Loucy (cell line): Measurements from ENCODE around the gene ADM2.

Source experiments
- H2AFZ ChIP-seq: fragments of 200-600 bp; sonication (generic); 2 replicates; pipeline ENCODE4 v1.6.0; 2016; ENCODE audit warnings: antibody characterized with exemption, mild to moderate bottlenecking, low read length, moderate library complexity
- H3F3A ChIP-seq: fragments of 200-600 bp; 2 replicates; pipeline ENCODE4 v1.6.0; 2016; ENCODE audit warnings: antibody characterized with exemption, low read depth, mild to moderate bottlenecking
- H3K27me3 ChIP-seq: fragments of 200-600 bp; sonication (generic); 2 replicates; pipeline ENCODE4 v1.6.1; 2014; ENCODE audit warnings: low read length, mild to moderate bottlenecking; ENCODE audit not compliant: insufficient read depth, poor library complexity, severe bottlenecking
- H3K36me3 ChIP-seq: fragments of 200-600 bp; sonication (generic); 2 replicates; pipeline ENCODE4 v1.6.1; 2016; ENCODE audit warnings: low read length; ENCODE audit not compliant: insufficient read depth
- H3K4me1 ChIP-seq: fragments of 200-600 bp; sonication (generic); 2 replicates; pipeline ENCODE4 v1.5.1; 2014; ENCODE audit warnings: low read length, mild to moderate bottlenecking; ENCODE audit not compliant: insufficient read depth, poor library complexity, severe bottlenecking
- H3K4me2 ChIP-seq: fragments of 200-600 bp; sonication (generic); 2 replicates; pipeline ENCODE4 v1.6.0; 2014; ENCODE audit warnings: antibody characterized with exemption, low read length, low read depth, mild to moderate bottlenecking; ENCODE audit not compliant: poor library complexity, severe bottlenecking
- H3K4me3 ChIP-seq: fragments of 200-600 bp; sonication (generic); 2 replicates; pipeline ENCODE4 v1.5.1; 2014; ENCODE audit warnings: low read length, mild to moderate bottlenecking, mixed read lengths; ENCODE audit not compliant: poor library complexity, severe bottlenecking
- H3K79me2 ChIP-seq: fragments of 200-600 bp; sonication (generic); 2 replicates; pipeline ENCODE4 v1.6.1; 2014; ENCODE audit warnings: low read length; ENCODE audit not compliant: insufficient read depth
- H3K9ac ChIP-seq: fragments of 200-600 bp; sonication (generic); 2 replicates; pipeline ENCODE4 v1.6.0; 2014; ENCODE audit warnings: mild to moderate bottlenecking, low read depth, low read length, moderate library complexity; ENCODE audit not compliant: poor library complexity, severe bottlenecking
- H3K9me2 ChIP-seq: fragments of 200-600 bp; sonication (generic); replicated peaks from 2 replicates; pipeline ENCODE4 v1.6.1; 2016; ENCODE audit warnings: low read depth, low read length, mixed read lengths
- H3K9me3 ChIP-seq: fragments of 200-600 bp; sonication (generic); 2 replicates; pipeline ENCODE4 v1.6.1; 2014; ENCODE audit warnings: mild to moderate bottlenecking, antibody characterized with exemption, low read length, low read depth; ENCODE audit not compliant: insufficient read depth
- H4K20me1 ChIP-seq: fragments of 200-600 bp; sonication (generic); 2 replicates; pipeline ENCODE4 v1.6.0; 2014; ENCODE audit warnings: antibody characterized with exemption, low read length, mild to moderate bottlenecking; ENCODE audit not compliant: insufficient read depth, poor library complexity, severe bottlenecking
- EZH2phosphoT487 ChIP-seq: fragments of 200-600 bp; IDR thresholded peaks from 2 replicates; pipeline ENCODE4 v1.6.1; 2018; ENCODE audit warnings: antibody characterized with exemption, mild to moderate bottlenecking, moderate library complexity, borderline replicate concordance
- TF ChIP-seq, protein P1 (sequence below): fragments of 200-600 bp; sonication (generic); conservative IDR thresholded peaks from 2 replicates; pipeline ENCODE4 v1.5.1; 2014; ENCODE audit warnings: mild to moderate bottlenecking, antibody characterized with exemption, low read length

Gene ADM2

DNA sequence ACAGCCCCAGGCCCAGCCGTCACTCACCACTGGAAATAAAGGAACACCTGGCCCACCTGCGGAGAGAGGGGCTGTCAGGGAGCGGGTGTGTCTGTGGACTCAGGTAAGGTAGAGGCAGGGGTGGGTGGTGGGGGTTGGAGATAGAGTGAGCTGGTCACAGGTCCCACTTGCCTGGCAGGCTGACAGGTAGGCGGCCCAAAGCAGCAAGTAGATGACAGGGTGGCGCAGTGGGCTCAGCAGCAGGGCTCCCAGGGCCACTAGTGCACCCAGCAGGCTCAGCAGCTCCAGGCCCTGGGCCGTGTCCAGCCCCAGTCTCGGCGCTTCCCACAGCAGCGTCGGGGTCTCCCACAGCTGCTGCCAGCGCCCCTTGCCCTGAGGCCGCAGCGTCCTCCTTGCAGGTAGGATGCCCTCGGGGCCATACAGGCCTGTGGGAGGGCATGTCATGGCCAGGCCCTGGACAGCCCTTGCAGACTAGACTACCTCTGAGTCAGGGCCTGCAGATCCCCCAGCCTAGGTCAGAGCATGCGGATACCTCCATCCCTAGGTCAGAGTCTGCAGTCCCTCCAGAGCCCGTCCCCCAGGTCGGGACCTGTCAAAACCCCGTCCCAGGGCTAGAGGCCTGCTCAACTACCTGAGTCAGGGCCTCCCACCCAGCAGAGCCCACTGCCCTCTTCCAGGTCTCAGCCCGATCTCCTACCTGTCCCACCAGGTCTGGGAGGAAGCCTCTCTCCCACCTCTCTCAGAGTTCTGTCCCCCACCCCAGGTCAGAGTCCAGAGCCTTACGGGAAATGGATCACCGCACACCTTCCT, 25.5 kb downstream of the ADM2 start:
- no peaks in the 10 kb centered on the region for H3K9me3 ChIP-seq
- peak overlapping the region; percentile 93 for H2AFZ ChIP-seq
- peaks cover 12% of the 10 kb centered on the region for H3K4me1 ChIP-seq
- peak overlapping the region; percentile 94 for H3K4me3 ChIP-seq
- no peaks in the 10 kb centered on the region for H3F3A ChIP-seq
- H3K36me3 ChIP-seq = no peaks in the 10 kb centered on the region
- TF ChIP-seq, protein P1, sequence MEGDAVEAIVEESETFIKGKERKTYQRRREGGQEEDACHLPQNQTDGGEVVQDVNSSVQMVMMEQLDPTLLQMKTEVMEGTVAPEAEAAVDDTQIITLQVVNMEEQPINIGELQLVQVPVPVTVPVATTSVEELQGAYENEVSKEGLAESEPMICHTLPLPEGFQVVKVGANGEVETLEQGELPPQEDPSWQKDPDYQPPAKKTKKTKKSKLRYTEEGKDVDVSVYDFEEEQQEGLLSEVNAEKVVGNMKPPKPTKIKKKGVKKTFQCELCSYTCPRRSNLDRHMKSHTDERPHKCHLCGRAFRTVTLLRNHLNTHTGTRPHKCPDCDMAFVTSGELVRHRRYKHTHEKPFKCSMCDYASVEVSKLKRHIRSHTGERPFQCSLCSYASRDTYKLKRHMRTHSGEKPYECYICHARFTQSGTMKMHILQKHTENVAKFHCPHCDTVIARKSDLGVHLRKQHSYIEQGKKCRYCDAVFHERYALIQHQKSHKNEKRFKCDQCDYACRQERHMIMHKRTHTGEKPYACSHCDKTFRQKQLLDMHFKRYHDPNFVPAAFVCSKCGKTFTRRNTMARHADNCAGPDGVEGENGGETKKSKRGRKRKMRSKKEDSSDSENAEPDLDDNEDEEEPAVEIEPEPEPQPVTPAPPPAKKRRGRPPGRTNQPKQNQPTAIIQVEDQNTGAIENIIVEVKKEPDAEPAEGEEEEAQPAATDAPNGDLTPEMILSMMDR = no peak
- no peak for TF ChIP-seq EZH2phosphoT487
- H3K9me2 ChIP-seq = no peaks in the 10 kb centered on the region
- H3K9ac ChIP-seq = peak overlapping the region; percentile 95
- peak overlapping the region; percentile 88 for H3K4me2 ChIP-seq
- no peaks in the 10 kb centered on the region for H3K27me3 ChIP-seq
- H3K79me2 ChIP-seq = peaks cover 58% of the 10 kb centered on the region
- H4K20me1 ChIP-seq = peaks cover 10% of the 10 kb centered on the region

DNA sequence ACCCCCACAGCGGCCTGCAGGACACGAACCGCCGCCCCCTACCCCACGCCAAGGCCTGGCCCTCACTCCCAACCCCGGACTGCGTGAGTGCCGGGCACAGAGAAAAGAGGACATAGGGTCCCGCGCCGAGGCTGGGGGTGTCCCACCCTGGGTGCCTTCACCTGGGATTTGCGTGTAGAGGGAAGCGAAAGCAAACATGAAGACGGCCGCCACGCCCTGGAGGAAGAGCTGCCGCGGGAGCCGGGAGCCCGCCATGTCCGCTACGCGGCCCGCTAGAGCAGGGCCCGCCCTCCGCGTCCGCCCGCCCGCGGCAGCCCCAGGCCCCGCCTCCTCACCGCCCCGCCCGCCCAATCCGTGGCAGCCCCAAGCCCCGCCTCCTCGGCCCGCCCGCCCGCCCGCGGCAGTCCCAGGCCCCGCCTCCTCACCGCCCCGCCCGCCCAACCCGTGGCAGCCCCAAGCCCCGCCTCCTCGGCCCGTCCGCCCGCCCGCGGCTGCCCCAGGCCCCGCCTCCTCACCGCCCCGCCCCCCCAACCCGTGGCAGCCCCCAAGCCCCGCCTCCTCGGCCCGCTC, 26.2 kb downstream of the ADM2 start, which contains the start of gene LMF2:
Gene LMF2 (minus strand): TSS at position 282 of the 570 bp plus-strand sequence. CDS start 27 bp downstream, at position 255.
- TF ChIP-seq, protein P1 = no peak
- no peak for TF ChIP-seq EZH2phosphoT487
- Histone ChIP-seq H3K9ac (peak within 1 kb of the TSS; percentile 95), H3K4me2 (peak within 1 kb of the TSS; percentile 89), H2AFZ (peak within 1 kb of the TSS; percentile 93), H4K20me1 (peaks cover 10% of the 10 kb centered on the region), H3K4me3 (peak within 1 kb of the TSS; percentile 94), H3K27me3 (no peaks in the 10 kb centered on the region), H3K9me2 (no peaks in the 10 kb centered on the region), H3K4me1 (peaks cover 14% of the 10 kb centered on the region), H3K79me2 (peaks cover 65% of the 10 kb centered on the region), H3F3A (no peaks in the 10 kb centered on the region), H3K9me3 (no peaks in the 10 kb centered on the region), H3K36me3 (no peaks in the 10 kb centered on the region)

DNA sequence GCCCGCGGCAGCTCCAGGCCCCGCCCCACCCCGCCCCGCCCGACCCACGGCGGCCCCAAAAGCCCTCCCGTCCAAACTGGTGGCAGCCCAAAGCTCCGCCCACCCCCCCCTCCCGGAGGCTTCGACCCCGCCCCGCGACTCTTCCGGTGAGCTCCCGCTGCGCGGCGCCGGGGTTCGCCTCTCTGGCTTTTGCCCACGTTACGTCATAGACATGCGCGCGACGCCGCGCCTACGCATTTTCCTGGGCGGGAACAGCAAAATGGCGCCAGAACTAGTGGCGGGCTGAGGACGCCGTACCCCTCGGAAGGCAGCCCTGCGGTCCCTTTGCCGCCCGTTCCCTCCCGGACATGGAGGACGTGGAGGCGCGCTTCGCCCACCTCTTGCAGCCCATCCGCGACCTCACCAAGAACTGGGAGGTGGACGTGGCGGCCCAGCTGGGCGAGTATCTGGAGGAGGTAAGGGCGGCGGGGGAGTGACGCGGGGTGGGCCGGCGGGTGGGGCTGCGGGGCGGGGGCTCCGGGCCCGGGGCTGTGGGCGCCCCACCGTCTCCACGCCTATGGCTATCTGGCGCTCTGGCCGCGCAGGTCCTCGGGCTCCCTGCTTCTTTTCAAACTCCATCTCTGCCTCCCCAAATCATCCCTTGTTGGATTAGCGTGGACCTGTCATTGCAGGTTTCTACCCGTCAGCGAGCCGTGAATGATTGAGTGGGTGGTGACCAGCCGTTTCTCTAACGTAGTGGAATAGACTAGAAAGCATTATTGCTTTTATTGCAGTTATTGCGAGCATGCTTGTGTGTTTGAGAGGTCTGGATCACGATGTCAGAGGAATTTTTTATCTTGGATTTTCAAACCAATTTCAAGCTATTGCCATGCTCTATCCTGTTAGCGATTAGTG, 26.9 kb downstream of the ADM2 start, which contains the start of gene NCAPH2:
Gene NCAPH2 (plus strand): TSS at position 234 of the 894 bp plus-strand sequence. CDS start 114 bp downstream, at position 348.
- peaks cover 72% of the 10 kb centered on the region for H3K79me2 ChIP-seq
- TF ChIP-seq EZH2phosphoT487 = no peak
- TF ChIP-seq, protein P1 = no peak
- no peaks in the 10 kb centered on the region for H3K27me3 ChIP-seq
- peak within 1 kb of the TSS; percentile 89 for H3K4me2 ChIP-seq
- H2AFZ ChIP-seq = peak within 1 kb of the TSS; percentile 93
- no peaks in the 10 kb centered on the region for H3K36me3 ChIP-seq
- peaks cover 10% of the 10 kb centered on the region for H4K20me1 ChIP-seq
- H3K9ac ChIP-seq = peak within 1 kb of the TSS; percentile 95
- H3K4me3 ChIP-seq = peak within 1 kb of the TSS; percentile 94
- peaks cover 21% of the 10 kb centered on the region for H3K4me1 ChIP-seq
- H3K9me2 ChIP-seq = no peaks in the 10 kb centered on the region
- no peaks in the 10 kb centered on the region for H3F3A ChIP-seq
- no peaks in the 10 kb centered on the region for H3K9me3 ChIP-seq
